NK-92 treated with Interleukin-12 subunit alpha and Interleukin-12 subunit beta, amount 100 ng/mL, for 24 hours (cell line): ENCODE data around the gene PRKD3.
A peak's percentile ranks its signal among the peaks of the same experiment; 100 is the strongest.

Experiments used
- DNase-seq: peaks from one replicate; lab custom pipeline; 2025; lab: John Stamatoyannopoulos, UW

Gene PRKD3

DNA sequence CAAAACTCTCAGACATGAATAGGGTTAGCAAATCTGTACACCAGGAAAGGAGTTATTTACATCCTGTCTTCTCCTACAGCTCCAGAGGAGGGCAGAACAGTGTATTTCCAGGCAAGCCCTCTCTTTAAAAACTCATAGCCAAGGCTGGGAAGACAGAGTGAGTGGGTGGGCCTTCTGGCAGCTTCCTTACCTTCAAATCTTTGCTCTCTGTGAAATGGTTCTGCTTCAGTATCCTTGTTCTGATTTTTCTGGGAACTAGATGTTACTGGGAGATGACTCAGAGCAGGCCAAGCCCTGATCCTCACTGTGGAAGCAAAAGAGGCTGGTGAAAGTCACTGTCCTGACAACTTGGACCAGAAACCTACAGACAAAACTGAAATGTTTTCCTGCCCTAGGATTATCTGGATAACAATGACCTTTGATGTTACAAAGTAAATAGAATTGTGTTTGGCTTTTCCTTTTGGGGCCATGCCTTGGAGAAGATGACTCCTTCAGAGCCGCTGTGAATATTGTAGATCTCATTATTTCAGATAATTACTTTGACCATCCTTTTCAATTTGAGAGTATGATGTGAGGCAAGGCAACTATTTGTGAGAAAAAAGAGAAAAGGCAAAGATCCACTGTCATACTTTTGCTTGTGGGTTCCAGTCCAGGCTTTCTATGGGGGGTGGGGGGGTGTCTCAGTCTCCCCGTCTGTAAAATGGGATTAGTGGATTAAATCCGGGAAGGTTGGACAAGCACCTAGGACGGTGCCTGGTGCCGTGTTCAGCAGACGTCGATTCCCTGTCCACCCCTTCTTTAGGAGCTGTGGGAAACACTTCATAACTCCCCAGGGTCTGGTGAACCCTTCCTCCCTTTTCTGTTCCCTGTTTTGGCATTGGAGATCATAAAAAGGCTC is 19.2 kb upstream of the PRKD3 start:
- DNase-seq: no peak

DNA sequence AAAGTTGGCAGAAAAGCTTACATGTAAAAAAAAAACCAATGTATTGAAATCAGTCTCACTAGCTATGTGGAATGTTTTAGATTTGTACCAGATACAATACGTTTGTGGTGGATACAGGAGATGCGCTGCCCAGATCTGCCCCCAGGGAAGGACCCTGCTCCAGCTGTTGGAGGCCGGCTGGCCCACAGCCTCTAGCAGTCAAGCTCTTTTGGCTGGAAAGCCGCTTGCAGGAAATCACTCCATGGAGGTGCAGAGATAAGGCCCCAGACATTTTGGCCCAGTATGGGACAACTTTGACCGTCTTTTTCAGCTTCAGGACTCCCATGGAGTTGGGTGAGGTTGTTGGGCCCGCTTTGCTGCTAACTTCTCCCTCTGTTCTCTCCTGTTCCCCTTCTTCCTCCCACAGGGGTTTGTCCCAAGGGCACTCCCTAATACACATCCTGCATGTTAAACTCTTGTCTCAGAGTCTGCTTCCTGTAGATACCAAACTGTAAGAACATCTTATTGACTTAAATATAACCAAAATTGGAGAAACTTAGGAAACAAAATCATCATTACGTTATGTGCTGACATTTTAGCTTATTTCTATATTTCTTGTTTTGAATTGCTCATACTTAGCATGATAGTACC is 18.1 kb upstream of the PRKD3 start:
- DNase-seq: no peak

DNA sequence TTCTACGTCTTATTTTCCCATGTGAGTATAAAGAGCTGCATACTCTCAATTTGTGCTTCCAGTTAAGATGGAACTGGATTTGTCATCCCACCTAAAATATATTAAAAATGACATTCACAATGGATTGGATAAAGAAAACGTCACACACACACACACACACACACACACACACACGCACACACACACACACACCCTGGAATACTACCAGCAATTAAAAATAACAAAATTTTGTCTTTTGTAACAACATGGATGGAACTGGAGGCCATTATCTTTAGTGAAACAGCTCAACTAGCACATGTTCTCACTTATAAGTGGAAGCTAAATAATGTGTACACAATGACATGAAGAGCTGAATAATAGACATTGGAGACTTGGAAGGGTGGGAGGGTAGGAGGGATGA is 16.0 kb upstream of the PRKD3 start:
- no peak for DNase-seq

DNA sequence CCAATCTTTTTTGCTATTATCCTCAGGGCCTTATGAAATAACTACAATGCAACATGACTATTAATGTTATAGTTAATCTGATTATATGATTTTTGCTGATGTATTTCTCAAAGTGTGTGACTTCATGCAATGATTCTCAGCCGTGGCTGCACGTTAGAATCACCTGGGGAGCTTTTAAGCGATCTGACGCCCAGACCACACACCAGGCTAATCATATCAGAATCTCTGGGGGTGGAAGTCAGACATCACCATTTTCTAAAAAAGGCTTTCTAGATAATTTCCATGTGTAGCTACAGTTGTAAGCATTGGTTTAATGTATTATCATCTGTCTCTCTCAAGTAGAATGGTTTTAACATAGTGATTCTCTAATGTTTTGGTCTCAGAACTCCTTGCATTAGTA is 14.3 kb upstream of the PRKD3 start:
- no peak for DNase-seq

DNA sequence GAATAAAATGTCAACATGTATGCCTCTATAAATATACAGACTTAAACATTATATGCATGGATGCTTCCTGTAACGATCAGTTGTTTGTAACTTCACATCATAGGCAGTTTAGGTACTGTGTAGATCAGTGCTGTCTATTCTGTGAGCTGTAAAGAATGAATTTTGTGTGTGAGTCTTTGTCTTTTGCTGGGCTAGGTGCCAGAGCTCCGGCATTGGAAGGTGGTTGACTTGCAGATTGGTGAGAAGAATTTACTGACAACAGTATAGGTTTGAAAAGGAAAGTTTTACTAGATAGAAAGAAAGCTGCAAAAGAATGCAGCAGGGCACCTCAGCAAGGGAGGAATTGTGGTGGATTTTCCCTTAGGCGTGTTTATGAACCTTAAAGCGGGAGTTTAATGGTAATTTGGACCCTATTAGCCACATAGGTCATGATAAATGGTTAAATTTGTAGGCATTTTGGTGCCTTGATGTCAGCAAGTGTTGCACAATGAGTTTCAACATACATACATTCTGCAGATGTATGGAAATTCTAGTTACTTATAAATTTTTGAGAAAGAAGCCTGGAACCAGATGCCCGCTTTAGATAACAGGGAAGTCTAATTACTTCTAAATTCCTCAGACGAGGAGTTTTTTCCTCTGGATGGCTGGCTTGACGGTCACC is 13.1 kb upstream of the PRKD3 start:
- DNase-seq: no peak

DNA sequence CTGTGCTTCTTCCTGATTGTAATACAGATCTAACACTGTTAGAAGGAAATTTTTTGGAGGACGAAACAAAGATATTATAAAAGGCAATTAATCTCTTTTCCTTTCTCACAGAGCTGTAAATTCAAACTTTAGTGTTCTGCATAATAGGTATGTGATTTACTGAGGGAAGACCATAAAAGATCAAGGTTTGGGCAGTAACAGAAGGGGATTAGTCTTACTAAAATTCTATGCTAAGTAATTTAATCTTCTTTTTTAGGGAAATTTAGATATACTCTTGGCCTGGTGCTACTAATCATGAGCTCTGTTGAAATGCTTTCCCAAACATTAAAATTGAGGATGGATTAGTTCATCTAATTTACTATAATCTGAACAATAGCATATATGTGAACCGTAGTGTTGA is 11.0 kb upstream of the PRKD3 start:
- no peak for DNase-seq

DNA sequence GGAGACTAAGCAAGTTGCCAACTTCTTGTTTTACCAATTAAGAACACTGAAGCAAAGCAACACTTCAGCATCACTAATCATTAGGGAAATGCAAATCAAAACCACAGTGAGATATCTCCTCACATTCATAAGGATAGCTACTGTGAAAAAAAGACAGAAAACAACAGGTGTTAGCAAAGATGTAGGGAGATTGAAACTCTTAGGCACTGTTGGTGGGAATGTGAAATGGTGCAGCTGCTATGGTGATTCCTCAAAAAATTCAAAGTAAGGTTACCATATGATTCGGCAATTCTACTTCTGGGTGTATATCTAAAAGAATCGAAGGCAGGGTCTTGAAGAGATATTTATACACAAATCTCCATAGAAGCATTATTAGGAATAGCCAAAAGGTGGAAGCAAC is 8.6 kb upstream of the PRKD3 start:
- no peak for DNase-seq

DNA sequence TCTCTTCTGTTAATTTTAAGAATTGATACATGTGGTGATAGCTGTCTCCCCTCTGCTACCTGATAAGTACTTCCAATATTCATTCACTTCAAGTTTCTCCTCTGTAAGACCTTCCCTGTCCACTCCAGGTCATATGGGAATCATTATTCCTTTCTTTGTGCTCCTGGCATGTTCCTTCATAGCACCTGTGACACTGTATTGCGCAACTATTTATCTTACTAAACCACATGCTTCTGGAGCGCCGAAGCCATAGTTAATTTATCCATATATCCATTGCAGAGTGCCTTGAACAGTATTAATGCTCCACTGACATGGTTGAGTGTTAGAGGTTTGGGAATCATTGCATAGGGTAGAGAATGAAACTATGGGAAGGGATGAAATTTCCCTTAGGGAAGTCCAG is 7.9 kb upstream of the PRKD3 start:
- no peak for DNase-seq

DNA sequence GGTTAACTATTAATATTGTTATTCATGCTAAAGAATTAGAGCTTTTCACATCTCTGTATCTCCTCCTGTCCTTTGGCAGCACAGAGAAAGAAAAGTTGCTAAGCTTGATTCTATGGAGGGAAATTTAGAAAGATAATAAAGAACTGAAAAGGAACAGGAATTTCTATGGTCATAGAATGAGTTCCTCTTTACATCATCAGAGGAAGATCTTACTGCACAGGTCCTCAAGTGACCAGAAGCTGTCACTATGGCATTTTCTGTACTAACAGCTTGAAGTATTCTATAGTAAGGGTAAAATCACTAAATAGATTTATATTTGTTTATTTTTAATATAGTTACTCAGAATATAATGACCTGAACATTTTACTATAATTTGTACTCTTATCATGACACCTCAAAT is 6.0 kb upstream of the PRKD3 start:
- DNase-seq: no peak

DNA sequence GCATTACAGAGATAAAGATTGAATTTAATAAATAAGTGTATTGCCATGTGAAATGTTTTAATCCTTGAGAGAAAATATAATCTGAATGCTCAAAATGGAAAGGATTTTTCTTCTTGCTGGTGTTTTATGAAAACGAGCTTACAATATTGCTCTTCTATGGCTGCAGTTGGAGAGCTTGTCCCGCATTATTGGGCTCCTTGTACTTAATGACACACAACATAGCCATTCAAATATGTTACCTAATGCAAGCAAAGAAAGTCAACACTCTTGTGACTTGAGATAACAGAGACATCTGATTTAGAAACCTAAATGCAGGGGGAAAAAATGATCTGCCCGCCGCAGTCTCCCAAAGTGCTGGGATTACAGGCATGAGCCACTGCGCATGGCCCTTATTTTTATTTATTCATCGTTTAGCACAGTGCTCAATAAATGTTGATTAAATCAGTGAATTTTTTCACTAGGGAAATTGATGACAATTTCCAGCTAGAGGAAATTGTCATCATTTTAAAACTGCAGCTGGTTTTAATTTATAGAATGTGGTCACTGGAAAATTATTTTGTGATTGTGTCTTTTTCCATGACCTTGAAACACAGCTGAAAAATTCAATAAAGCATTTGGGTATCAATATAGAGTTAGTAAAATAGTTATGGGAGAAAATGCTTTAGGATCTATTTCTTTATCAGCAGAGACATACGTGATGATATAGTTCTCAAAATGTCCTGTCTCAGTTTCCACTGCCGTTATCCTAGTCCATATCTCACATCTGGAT is 2.4 kb upstream of the PRKD3 start:
- no peak for DNase-seq

DNA sequence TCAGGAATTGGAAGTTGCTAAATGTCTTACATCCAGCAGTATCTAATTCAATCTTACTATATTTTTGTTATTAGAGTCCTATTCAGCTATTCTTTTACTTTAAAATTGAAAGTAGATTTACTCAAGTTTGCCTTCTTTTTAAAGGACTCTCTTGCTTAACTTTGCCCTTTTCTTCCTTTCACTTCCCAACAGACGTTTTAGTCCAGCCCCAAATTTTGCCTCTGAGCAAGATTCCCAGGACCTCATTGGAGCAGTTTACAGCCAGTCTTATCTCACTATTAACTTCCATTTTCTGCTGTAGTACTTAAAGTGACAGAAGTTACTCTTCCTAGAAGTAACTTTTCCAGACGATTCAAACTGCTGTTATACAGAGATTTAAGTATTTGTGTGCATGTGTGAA is 1.7 kb upstream of the PRKD3 start:
- no peak for DNase-seq

DNA sequence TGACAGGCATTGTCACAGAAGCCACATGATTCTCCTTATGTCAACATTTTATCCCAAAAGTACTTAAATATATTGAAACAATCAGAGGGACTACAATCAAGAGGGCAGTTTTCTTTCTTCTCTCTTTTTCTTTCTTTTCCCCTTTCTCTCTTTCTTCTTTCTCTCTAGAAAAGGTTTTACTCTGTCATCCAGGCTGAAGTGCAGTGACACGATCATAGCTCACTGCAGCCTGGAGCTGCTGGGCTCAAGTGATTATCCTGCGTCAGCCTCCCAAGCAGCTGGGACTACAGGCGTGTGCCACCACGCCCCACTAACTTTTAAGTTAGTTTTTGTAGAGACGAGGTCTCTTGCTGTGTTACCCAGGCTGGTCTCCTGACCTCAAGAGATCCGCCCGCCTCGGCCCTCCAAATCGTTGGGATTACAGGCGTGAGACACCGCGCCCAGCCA is 1.0 kb upstream of the PRKD3 start:
- DNase-seq: no peak

DNA sequence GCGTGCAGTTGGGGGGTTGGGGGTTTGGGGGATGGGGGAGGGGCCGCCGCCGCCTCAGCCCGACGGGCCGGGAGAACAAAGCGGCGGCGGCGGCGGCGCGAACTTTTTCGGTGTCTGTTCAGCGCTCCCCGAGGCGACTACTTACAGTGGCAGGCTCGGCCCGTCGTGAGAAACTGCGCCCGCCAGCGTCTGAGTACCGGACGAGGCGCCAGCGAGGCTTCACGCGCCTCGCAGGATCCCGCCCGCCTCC is 172 bp downstream of the PRKD3 start:
- peak; percentile 60 for DNase-seq

DNA sequence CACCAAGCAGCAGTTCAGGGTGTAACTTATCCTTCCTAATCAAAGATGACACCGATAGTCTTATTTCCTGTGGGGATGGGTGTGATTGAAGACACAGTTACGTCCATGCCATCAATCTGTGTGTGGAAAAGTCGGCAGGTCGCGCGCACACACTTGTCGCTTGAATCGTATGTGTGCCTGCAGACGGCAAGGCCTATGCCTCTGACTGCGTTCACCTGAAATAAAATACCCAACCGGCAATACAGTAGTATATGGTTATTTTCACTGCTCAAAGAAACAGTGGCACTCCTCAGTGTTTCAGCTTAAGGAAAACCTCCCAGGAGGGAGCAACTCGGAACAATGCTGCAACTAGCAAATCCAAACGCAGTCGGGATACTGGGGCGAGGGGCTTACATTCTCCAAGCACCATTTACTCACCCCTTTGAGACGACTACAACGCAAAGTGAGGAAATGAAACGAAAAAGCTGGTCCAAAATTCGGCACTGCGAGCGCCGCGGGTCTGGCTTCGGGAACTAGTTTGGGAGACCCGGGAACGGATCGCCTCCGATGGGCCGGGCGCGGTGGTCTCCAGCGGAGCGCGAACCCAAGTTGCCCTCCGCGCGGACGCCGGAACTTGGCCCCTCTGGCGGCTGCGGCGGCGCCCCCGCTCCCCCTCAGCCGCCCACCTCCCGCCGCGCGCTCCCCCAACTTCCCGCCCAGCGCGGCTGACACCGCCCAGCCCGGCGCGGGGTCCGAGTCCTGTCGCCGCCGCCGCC is 675 bp downstream of the PRKD3 start:
- peak; percentile 40 for DNase-seq

DNA sequence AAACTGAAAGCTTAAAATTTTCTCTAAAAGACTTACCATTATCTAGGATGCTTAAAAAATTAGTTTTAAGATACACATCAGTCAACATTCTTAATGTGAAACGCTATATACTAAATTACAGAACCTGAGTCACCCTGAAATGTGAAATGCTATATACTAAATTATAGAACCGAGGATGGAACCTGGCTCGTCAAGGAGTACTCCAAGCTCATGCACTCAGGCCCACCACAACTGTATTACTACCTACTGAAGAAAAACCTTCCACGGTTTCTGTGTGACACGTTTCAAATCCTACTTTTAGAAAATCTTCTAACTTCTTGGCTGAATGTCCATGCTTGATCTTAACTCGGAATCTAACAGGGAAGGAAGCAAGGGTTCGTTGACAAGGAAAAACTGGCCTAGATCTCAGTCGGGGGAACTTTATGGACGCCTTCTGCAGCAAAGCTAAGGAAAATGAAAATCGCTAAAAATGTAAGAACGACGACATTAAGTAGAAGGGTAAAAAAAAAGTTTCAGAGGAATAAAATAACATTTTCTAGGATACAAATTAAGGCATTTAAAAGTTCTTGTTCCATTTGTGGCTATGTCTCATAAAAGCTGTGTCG is 1.4 kb downstream of the PRKD3 start:
- no peak for DNase-seq

DNA sequence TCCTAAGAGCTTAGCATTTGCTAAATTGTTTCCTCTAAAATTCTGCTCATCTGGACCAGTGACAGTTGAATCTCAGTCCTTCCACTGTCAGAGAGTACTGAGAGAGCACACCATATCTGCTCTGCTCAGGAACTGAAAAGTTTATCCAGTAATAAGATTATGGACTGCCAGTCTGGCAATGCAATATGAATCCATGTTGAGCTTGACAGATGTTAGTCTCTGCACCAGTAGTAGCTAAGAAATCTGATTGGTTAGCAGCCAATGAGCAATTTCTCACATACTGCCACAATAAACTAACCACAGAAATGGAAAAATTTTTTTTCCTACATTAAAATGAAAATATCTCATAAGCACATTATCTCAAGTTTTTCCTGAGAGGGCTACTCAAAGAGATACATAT is 2.3 kb downstream of the PRKD3 start:
- DNase-seq: no peak

DNA sequence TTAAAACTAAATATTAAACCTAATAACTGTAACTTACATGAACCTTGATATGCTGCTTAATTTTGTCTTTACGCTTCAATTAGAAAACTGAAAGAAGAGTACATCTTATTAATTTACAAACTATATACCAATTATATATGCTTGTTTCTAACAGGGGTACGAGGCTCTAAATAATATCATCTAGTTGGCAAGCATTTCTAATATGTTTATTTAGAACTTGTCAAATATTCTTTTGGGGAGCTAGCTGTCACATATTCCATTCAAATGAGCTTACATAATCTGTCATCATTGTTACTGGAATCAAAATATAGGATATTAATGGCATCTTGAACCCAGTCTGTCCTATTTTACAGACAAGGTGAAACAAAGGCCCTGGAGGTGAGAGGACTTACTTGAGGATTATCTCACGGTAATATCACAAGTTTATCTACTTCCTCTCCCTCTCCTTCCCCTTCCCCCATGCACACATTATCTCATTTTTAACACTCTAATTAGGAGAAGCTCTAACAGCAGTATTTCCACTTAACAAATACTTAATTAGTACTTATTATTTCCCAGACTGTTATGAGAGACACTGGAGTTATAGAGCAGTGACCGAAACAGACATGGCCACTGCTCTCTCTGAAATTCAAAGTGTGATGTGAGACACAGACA is 3.5 kb downstream of the PRKD3 start:
- no peak for DNase-seq

DNA sequence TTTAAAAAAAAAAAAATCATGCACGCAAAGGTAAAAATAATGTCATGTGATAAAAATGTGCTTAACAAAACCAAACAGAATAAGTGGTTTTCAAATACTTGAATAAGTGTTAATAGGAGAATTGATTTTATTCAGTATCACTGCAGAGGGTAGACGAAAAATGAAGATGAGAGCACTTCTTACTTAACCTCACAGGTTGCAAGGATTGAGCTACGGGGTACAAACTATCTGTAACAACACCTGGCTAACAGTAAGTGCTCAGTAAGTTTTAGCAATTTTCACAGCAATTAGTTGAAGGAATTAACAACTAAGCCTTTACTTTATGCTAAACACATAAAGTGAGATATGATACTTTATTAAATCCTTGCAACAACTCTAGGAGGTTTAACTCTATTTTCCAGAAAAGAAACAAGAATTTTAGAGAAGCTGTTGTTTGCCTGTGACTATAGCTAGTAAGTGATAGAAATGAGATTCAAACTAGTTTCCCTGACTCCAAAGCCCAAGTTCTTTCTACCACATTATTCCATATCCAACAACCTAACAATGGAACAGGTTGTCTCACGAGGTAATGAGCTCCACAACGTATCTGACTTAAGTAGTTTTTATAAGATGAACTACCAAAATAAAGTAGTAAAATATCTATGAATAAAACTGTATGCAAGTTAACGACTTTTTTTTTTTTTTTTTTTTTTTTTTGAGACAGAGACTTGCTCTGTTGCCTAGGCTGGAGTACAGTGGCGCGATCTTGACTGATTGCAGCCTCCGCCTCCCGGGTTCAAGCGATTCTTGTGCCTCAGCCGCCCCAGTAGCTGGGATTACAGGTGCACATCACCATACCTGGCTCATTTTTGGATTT is 4.7 kb downstream of the PRKD3 start:
- DNase-seq: no peak

DNA sequence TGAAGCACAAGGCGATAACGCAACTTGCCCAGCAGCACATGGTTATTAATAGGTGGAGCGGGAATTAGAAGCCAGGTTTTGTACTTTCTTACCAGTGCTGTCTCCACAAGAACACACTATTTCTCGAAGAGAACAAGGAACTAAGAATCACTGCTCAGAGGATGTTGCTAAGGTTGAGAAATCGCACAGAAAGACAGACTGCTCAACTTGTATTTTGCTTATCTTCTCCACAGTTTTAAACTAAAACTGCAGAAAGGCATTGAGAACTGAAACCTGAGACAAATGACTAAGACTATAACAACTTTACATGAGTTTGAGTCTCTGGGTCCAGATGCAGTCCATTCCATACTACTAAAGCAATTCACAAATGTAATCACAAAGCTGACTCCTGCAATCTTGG is 6.2 kb downstream of the PRKD3 start:
- DNase-seq: no peak

DNA sequence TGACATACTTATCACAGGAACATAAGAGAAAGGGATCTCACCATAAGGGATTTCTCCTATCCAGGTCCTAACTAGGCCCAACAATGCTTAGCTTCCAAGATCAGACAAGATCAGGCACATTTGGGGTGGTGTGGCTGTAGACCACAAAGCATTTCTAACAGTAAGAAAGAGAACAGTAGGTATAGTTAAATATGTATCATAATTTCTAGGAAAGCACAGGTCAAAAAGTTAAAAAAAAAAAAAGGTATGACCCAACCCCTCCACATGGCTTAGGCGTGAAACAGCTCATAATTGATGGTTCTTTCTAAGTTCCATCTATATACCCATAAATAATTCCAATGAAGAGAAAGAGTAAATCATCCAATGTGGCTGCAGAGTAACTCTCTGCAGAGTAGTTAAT is 6.9 kb downstream of the PRKD3 start:
- no peak for DNase-seq
